ENCODE results near the gene HSPD1. TPM values are rescaled to one million over a fixed set of nuclear protein-coding genes. Genes with fewer than 3 reads are reported as not detected.
"Not testable (repeated sequence)": the region's sequence is repeated elsewhere in the genome, so short reads cannot be mapped to it uniquely, and the experiment has no call there.

The HSPD1 gene
- total RNA-seq, 1 donor from 2014 or later = 407 TPM

DNA sequence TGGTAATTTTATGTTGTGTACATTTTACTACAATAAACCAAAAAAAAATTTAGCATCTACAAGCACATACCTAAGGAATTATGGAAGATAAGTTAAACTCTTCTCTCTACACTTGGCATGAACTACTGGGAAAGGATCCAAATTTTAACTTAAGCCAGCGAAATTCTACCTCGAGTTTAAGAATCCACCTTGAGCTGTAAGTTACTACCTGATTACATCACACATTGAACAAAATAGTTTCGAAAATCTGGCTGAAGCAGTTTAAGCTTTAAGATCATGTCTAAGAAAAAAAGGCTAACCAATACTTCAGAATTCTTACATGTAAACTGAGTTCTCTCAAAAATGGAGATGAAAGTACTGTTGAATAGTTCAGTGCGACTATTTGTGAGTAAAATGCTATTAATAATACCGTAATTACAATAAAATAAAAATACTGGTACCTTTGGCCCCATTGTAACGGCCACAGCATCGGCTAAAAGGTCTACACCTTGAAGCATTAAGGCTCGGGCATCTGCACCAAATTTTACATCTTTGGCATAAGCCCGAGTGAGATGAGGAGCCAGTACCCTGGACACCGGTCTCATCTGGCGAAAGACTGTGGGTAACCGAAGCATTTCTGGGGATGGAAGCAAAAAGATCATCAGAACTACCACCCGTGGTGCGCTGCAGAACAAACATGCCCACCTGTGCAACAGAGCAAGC, 1.3 kb downstream of the HSPD1 start:
- H3K4me3 ChIP-seq (ENCODE audit: low read depth, low read length) = peak overlapping the region; percentile 82
- TF ChIP-seq, protein P1, sequence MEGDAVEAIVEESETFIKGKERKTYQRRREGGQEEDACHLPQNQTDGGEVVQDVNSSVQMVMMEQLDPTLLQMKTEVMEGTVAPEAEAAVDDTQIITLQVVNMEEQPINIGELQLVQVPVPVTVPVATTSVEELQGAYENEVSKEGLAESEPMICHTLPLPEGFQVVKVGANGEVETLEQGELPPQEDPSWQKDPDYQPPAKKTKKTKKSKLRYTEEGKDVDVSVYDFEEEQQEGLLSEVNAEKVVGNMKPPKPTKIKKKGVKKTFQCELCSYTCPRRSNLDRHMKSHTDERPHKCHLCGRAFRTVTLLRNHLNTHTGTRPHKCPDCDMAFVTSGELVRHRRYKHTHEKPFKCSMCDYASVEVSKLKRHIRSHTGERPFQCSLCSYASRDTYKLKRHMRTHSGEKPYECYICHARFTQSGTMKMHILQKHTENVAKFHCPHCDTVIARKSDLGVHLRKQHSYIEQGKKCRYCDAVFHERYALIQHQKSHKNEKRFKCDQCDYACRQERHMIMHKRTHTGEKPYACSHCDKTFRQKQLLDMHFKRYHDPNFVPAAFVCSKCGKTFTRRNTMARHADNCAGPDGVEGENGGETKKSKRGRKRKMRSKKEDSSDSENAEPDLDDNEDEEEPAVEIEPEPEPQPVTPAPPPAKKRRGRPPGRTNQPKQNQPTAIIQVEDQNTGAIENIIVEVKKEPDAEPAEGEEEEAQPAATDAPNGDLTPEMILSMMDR (conservative IDR thresholded peaks at IDR 0.05; ENCODE audit: low read depth, low read length) = no peak
- DNase-seq (ENCODE audit: low read depth) = no peak

DNA sequence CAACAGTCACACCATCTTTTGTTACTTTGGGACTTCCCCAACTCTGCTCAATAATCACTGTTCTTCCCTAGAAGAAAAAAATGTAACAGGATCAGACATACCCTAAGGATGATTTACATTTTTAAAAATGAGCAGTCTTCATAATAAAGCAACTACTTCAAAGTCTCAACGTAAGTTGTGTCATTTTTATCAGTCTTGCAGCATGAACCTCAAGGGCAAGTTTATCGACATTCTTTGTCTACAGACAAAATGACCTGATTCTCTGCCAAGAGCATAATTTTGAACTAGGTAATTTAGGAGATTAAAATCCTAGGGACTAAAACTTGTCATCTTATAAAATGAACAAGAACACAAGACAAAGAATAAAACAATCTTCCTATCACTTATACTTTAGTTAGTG, 2.3 kb downstream of the HSPD1 start:
- DNase-seq (ENCODE audit: low read depth) = no peak
- peak overlapping the region; percentile 82 for H3K4me3 ChIP-seq (ENCODE audit: low read depth, low read length)
- TF ChIP-seq, protein P1 (conservative IDR thresholded peaks at IDR 0.05; ENCODE audit: low read depth, low read length) = no peak

DNA sequence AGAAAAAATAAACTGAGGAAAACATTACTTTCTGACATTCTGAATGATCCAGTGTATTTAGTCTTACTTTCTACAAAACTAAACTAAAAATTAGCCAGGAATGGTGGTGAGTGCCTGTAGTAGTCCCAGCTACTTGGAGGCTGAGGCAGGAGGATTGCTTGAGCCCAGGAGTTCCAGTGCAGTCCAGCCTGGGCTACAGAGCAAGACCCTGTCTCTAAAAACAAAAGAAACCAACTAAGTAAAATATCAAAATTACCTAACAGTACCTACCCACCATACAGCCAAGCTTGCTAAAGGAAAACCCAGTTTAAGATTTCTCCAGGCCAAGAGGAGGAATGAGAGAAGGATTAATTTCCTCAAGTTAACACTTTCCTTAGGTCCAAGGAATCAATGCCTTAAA, 2.9 kb downstream of the HSPD1 start:
- H3K4me3 ChIP-seq (ENCODE audit: low read depth, low read length) = no peak overlapping the region
- TF ChIP-seq, protein P1 (conservative IDR thresholded peaks at IDR 0.05; ENCODE audit: low read depth, low read length) = no peak
- no peak for DNase-seq (ENCODE audit: low read depth)

DNA sequence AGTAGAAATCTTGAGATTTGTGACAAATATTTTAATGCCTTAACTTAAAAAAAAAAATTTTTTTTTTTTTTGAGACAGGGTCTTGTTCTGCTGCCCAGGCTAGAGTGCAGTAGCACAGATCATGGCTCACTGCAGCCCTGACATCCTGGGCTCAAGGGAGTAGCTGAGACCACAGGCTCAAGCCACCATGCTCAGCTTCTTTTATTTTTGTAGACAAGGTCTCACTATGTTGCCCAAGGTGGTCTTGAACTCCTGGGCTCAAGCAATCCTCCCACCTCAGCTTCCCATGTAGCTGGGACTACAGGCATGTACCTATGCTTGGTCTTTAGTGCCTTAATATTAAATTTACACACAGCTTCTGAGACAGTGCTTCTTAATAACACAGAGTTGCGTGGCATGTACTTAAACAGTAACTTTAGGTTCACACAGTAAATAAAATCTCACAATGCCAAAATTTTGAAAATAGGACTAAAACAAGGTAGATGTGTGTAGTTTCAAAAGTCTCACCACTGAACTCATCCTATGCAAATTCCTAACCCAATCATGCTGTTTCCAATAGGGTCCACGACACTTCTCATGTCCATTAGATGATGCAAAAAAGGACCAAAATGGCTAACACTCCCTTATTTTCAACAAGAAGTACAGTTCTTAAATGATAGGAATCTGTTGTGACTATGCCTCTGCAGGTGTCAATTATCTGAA, 4.1 kb downstream of the HSPD1 start:
- TF ChIP-seq, protein P1 (conservative IDR thresholded peaks at IDR 0.05; ENCODE audit: low read depth, low read length) = no peak
- no peak overlapping the region for H3K4me3 ChIP-seq (ENCODE audit: low read depth, low read length)
- no peak for DNase-seq (ENCODE audit: low read depth)

DNA sequence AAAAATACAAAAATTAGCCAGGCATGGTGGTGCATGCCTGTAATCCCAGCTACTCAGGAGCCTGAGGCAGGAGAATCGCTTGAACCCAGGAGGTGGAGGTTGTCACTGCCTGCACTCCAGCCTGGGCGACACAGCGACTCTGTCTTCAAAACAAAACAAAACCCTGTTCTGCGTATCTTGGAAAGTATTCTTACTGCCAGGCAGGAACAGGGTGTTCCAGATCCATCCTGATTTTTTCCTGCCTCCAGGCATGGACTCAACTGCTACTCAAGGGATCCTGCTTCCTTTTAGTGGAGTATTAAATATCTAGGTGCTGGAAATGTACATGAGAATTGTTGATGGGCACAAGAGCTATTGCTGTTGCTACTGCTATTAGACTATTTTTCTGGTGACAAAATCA, 12.3 kb downstream of the HSPD1 start:
- TF ChIP-seq, protein P1 (conservative IDR thresholded peaks at IDR 0.05; ENCODE audit: low read depth, low read length) = no peak
- H3K4me3 ChIP-seq (ENCODE audit: low read depth, low read length) = no peak overlapping the region
- DNase-seq (ENCODE audit: low read depth) = no peak

DNA sequence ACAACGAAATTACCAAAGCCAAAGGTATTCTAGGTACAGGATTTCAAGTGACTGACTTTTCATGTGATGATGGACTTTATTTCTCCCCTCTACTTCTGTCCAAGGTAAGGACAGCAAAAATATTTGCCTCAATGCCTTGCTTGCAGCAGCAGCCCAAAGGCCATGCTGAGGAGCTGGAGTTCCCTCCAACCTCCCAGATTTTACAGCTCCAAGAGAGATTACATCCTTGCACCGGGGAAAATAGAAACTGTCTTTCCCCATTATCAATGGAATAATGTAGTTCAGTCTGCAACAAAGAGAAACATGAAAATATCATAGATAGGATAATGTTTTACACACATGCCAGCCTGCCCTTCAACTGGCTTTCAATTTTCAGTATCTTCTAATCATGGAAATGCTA, 13.5 kb downstream of the HSPD1 start:
- H3K4me3 ChIP-seq (ENCODE audit: low read depth, low read length) = no peak overlapping the region
- TF ChIP-seq, protein P1 (conservative IDR thresholded peaks at IDR 0.05; ENCODE audit: low read depth, low read length) = no peak
- DNase-seq (ENCODE audit: low read depth) = no peak

DNA sequence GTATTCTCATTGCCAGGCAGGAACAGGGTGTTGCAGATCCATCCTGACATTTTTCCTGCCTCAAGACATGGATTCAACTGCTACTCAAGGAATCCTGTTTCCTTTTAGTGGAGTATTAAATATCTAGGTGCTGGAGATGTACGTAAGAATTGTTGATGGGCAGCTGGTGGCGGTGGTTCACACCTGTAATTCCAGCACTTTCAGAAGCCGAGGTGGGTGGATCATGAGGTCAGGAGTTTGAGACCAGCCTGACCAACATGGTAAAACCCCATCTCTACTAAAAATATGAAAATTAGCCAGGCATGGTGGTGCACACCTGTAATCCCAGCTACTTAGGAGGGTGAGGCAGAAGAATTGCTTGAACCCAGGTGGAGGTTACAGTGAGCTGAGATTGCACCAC, 15.4 kb downstream of the HSPD1 start:
- not testable (repeated sequence) for DNase-seq (ENCODE audit: low read depth); H3K4me3 ChIP-seq (ENCODE audit: low read depth, low read length)

Measured in epithelial cell of proximal tubule (primary cell).